ENCODE measurements around the gene HLA-C.

GRCh38 chr6:31270788-31271640 is 878 bp downstream of the HLA-C start:
- no peak for TF ChIP-seq POLR2AphosphoS5 (IDR thresholded peaks at IDR 0.05; ENCODE audit: borderline replicate concordance, low read depth, low read length)
- no peak for TF ChIP-seq EZH2 (IDR thresholded peaks at IDR 0.05)
- TF ChIP-seq FOXP2 (optimal IDR thresholded peaks at IDR 0.05; ENCODE audit: control extremely low read depth, extremely low read length, insufficient read depth), result no peak

Data from SK-N-MC (cell line).